Muscle layer of duodenum (tissue), 2 donors: ENCODE data around the gene GPR179.

Experiments
- H3K27ac ChIP-seq: one replicate; pipeline ENCODE4 v1.7.0; 2013; ENCODE audit warnings: mild to moderate bottlenecking, low read length
- H3K27me3 ChIP-seq: one replicate; pipeline ENCODE4 v1.7.0; 2013; ENCODE audit warnings: low read depth, mild to moderate bottlenecking, control low read depth, low read length
- H3K36me3 ChIP-seq, 2 donors: one replicate each; pipeline ENCODE4 v1.7.0; 2013; ENCODE audit warnings: low read length in 2 of 2, control low read depth in 1 of 2, mild to moderate bottlenecking in 1 of 2; ENCODE audit not compliant: insufficient read depth in 2 of 2, control insufficient read depth in 1 of 2
- H3K4me1 ChIP-seq, 2 donors: one replicate each; pipeline ENCODE4 v1.7.0; 2013; ENCODE audit warnings: low read length in 2 of 2, mild to moderate bottlenecking in 2 of 2, control low read depth in 1 of 2, moderate library complexity in 1 of 2; ENCODE audit not compliant: insufficient read depth in 2 of 2, control insufficient read depth in 1 of 2
- H3K4me3 ChIP-seq, 2 donors: one replicate each; pipeline ENCODE4 v1.7.0; 2013; ENCODE audit warnings: low read length in 2 of 2, low read depth in 1 of 2, mild to moderate bottlenecking in 1 of 2
- H3K9me3 ChIP-seq, 2 donors: one replicate each; pipeline ENCODE4 v1.7.0; 2013; ENCODE audit warnings: low read length in 2 of 2, control low read depth in 1 of 2, mild to moderate bottlenecking in 1 of 2; ENCODE audit not compliant: control insufficient read depth in 1 of 2
- donor health status: healthy.

GPR179 gene

GRCh38 chr17:38329808-38330730, 13.7 kb downstream of the GPR179 start:
- H3K27me3 ChIP-seq = no peaks in the 10 kb centered on the region
- H3K4me3 ChIP-seq = no peak overlapping the region

GRCh38 chr17:38329284-38329683, 14.5 kb downstream of the GPR179 start:
- H3K27ac ChIP-seq = no peak overlapping the region
- H3K4me3 ChIP-seq = no peak overlapping the region

More at GRCh38 chr17:38329808-38330730, 13.7 kb downstream of the GPR179 start:
- no peak overlapping the region for H3K27ac ChIP-seq
- no peaks in the 10 kb centered on the region for H3K4me1 ChIP-seq
- H3K36me3 ChIP-seq = no peaks in the 10 kb centered on the region
- H3K9me3 ChIP-seq = no peaks in the 10 kb centered on the region

GRCh38 chr17:38328620-38329019, 15.1 kb downstream of the GPR179 start:
- no peak overlapping the region for H3K4me3 ChIP-seq
- H3K36me3 ChIP-seq = peaks cover 0 to 2% of the 10 kb centered on the region in 2 donors
- no peaks in the 10 kb centered on the region for H3K4me1 ChIP-seq
- H3K9me3 ChIP-seq = no peaks in the 10 kb centered on the region
- H3K27me3 ChIP-seq = no peaks in the 10 kb centered on the region
- no peak overlapping the region for H3K27ac ChIP-seq

More at GRCh38 chr17:38329284-38329683, 14.5 kb downstream of the GPR179 start:
- Histone ChIP-seq H3K27me3 (no peaks in the 10 kb centered on the region), H3K9me3 (no peaks in the 10 kb centered on the region), H3K4me1 (no peaks in the 10 kb centered on the region), H3K36me3 (no peaks in the 10 kb centered on the region)

GRCh38 chr17:38327936-38328335, 15.8 kb downstream of the GPR179 start:
- H3K27ac ChIP-seq = no peak overlapping the region
- H3K4me3 ChIP-seq = no peak overlapping the region

GRCh38 chr17:38326996-38327792, 16.6 kb downstream of the GPR179 start:
- Histone ChIP-seq H3K4me1 (no peaks in the 10 kb centered on the region), H3K27me3 (no peaks in the 10 kb centered on the region), H3K36me3 (peaks cover 5 to 14% of the 10 kb centered on the region in 2 donors), H3K4me3 (no peak overlapping the region), H3K27ac (no peak overlapping the region), H3K9me3 (no peaks in the 10 kb centered on the region)

More at GRCh38 chr17:38327936-38328335, 15.8 kb downstream of the GPR179 start:
- H3K4me1 ChIP-seq = no peaks in the 10 kb centered on the region
- peaks cover 0 to 8% of the 10 kb centered on the region in 2 donors for H3K36me3 ChIP-seq
- H3K27me3 ChIP-seq = no peaks in the 10 kb centered on the region
- no peaks in the 10 kb centered on the region for H3K9me3 ChIP-seq

- Histone ChIP-seq H3K4me1 (no peaks in the 10 kb centered on the region), H3K9me3 (no peaks in the 10 kb centered on the region), H3K4me3 (no peak overlapping the region), H3K27ac (peak overlapping the region; percentile 19), H3K36me3 (peaks cover 5 to 26% of the 10 kb centered on the region in 2 donors), H3K27me3 (no peaks in the 10 kb centered on the region)
These were observed 18.4 kb downstream of the GPR179 start for GRCh38 chr17:38325221-38325851.

GRCh38 chr17:38324772-38325171, 19.0 kb downstream of the GPR179 start:
- H3K27ac ChIP-seq = no peak overlapping the region

GRCh38 chr17:38324141-38324697, 19.5 kb downstream of the GPR179 start:
- H3K36me3 ChIP-seq = peaks cover 9 to 28% of the 10 kb centered on the region in 2 donors
- H3K27me3 ChIP-seq = no peaks in the 10 kb centered on the region
- no peak overlapping the region for H3K4me3 ChIP-seq
- no peak overlapping the region for H3K27ac ChIP-seq
- no peaks in the 10 kb centered on the region for H3K9me3 ChIP-seq
- no peaks in the 10 kb centered on the region for H3K4me1 ChIP-seq

More at GRCh38 chr17:38324772-38325171, 19.0 kb downstream of the GPR179 start:
- H3K27me3 ChIP-seq = no peaks in the 10 kb centered on the region
- no peaks in the 10 kb centered on the region for H3K4me1 ChIP-seq
- no peaks in the 10 kb centered on the region for H3K9me3 ChIP-seq
- H3K4me3 ChIP-seq = no peak overlapping the region
- H3K36me3 ChIP-seq = peaks cover 5 to 28% of the 10 kb centered on the region in 2 donors

- H3K36me3 ChIP-seq = peaks cover 10 to 28% of the 10 kb centered on the region in 2 donors
- H3K27ac ChIP-seq = no peak overlapping the region
- no peak overlapping the region for H3K4me3 ChIP-seq
- no peaks in the 10 kb centered on the region for H3K4me1 ChIP-seq
- no peaks in the 10 kb centered on the region for H3K9me3 ChIP-seq
- H3K27me3 ChIP-seq = no peaks in the 10 kb centered on the region
These were observed 20.9 kb downstream of the GPR179 start for GRCh38 chr17:38322897-38323296.

GRCh38 chr17:38322156-38322779, 21.5 kb downstream of the GPR179 start:
- H3K4me3 ChIP-seq = no peak overlapping the region
- H3K9me3 ChIP-seq = no peaks in the 10 kb centered on the region
- no peaks in the 10 kb centered on the region for H3K4me1 ChIP-seq
- H3K27me3 ChIP-seq = no peaks in the 10 kb centered on the region
- H3K27ac ChIP-seq = no peak overlapping the region
- H3K36me3 ChIP-seq = peaks cover 11 to 28% of the 10 kb centered on the region in 2 donors
